Measurements from ENCODE around the gene KRT72. TPM values are rescaled to one million over a fixed set of nuclear protein-coding genes. Genes with fewer than 3 reads are reported as not detected.

KRT72 gene
- total RNA-seq, 1 experiment from 2014 or later, result 0.17 TPM

DNA sequence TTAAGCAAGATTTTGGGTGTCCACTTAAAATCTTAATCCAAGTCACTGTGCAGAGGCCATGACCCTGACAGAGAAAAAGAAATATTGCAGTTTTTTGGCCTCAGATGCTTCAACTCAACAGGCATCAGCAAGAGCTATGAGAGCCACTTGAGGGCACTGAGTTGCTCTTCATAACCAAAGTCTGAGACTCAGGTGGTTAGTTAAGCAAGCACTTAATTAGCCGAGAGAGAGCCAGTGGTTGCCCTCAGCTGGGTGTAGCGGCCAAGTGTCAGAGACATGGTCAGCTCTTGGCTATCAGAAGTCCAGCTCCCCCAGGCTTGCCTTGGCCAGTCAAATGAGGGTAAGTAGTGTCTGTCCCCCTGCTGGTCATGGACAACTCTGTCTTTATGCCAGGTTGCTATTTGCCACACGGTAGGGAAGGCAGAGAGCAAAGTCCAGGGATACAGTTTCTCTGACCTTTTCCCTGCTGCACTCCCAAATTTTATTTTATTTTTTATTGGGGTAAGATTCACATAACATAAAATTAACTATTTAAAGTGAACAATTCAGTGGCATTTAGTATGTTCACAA, 39.3 kb downstream of the KRT72 start:
- Histone ChIP-seq H3K4me2 (ENCODE audit: low read length) (no peak overlapping the region), H2AFZ (ENCODE audit: low read depth, low read length, poor library complexity, severe bottlenecking) (no peak overlapping the region), H3K9ac (ENCODE audit: low read length) (no peak overlapping the region), H3K27ac (ENCODE audit: low read depth, low read length) (no peak overlapping the region), H3K4me3 (replicated peaks in 1 of 2; ENCODE audit: low read depth in 1 of 2, low read length in 2 of 2) (no peak overlapping the region), H3K9me3 (ENCODE audit: control insufficient read depth in 1 of 2, insufficient read depth in 1 of 2, low read depth in 1 of 2, low read length in 2 of 2) (no peaks in the 10 kb centered on the region), H3K36me3 (ENCODE audit: control insufficient read depth in 1 of 2, insufficient read depth in 2 of 2, low read length in 2 of 2) (no peaks in the 10 kb centered on the region), H3K4me1 (ENCODE audit: control insufficient read depth in 1 of 2, insufficient read depth in 2 of 2, low read length in 2 of 2) (no peaks in the 10 kb centered on the region), H3K79me2 (ENCODE audit: insufficient read depth, low read length) (no peaks in the 10 kb centered on the region), H4K20me1 (ENCODE audit: insufficient read depth) (no peaks in the 10 kb centered on the region), H3K27me3 (ENCODE audit: insufficient read depth, low read length) (no peaks in the 10 kb centered on the region), H3K9me2 (ENCODE audit: insufficient read depth) (no peaks in the 10 kb centered on the region)
- TF ChIP-seq, protein P1, sequence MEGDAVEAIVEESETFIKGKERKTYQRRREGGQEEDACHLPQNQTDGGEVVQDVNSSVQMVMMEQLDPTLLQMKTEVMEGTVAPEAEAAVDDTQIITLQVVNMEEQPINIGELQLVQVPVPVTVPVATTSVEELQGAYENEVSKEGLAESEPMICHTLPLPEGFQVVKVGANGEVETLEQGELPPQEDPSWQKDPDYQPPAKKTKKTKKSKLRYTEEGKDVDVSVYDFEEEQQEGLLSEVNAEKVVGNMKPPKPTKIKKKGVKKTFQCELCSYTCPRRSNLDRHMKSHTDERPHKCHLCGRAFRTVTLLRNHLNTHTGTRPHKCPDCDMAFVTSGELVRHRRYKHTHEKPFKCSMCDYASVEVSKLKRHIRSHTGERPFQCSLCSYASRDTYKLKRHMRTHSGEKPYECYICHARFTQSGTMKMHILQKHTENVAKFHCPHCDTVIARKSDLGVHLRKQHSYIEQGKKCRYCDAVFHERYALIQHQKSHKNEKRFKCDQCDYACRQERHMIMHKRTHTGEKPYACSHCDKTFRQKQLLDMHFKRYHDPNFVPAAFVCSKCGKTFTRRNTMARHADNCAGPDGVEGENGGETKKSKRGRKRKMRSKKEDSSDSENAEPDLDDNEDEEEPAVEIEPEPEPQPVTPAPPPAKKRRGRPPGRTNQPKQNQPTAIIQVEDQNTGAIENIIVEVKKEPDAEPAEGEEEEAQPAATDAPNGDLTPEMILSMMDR (IDR thresholded peaks at IDR 0.05 in 2 of 3, conservative IDR thresholded peaks at IDR 0.05 in 1 of 3; ENCODE audit: borderline replicate concordance in 1 of 3, insufficient read depth in 1 of 3, low read depth in 2 of 3, low read length in 2 of 3), result peak; percentile 59 to 66 (median 60); a peak in 5 of 6 replicates
- TF ChIP-seq RAD21 (IDR thresholded peaks at IDR 0.05; ENCODE audit: low read depth), result peak; percentile 54
- TF ChIP-seq TCF7L2 (IDR thresholded peaks at IDR 0.05; ENCODE audit: borderline replicate concordance, extremely low read depth, insufficient read depth, insufficient read length), result no peak
- no peak for TF ChIP-seq SIN3A (IDR thresholded peaks at IDR 0.05; ENCODE audit: low read depth)
- POLR2A ChIA-PET, result interaction anchor here (1.2 kb wide), 1 partner anchor 166 kb away, joined by 3 read pairs; no protein-coding TSS in a partner anchor
- BruUV-seq (replicated peaks), result no TSS peak
- peak; percentile 22 for DNase-seq (ENCODE audit: low read depth, low spot score)
- CTCF ChIA-PET, result interaction anchor here (0.6 to 2.2 kb wide), 12 partner anchors 9 to 418 kb away, joined by 3 to 18 read pairs (median 4); partner anchors contain the start of gene KRT71
- RAD21 ChIA-PET (ENCODE audit: low non-redundant PET in 1 of 2, low total read pairs in 2 of 2, uncharacterized antibody in 2 of 2, unreplicated experiment in 2 of 2), result interaction anchor here (0.7 to 1.0 kb wide), 4 partner anchors 119 to 318 kb away, joined by 3 to 6 read pairs (median 4); no protein-coding TSS in a partner anchor
- intact Hi-C loops (cut with micrococcal nuclease), result loop anchor here (5.0 kb wide), 1 partner anchor 165 kb away; no protein-coding TSS in a partner anchor
- peak; percentile 84 for ATAC-seq

DNA sequence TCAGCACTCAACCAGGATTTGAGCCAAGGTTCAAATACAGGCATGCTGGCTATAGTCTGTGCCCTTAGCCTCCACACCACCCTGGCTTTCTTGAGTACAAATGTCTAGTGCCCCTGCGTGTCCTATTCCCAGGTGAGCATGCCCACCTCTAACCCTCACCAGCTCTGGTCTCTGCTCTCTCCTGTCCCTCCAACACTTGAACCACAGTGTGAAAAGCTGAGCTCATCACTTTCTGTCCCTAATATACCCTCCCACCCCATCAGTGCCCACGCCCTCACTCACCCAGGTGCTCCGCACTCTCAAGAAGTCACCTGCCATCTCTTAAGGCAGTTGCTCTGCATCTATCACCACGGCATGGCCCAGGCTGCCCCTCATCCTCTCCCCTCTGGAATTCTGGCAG, 41.3 kb downstream of the KRT72 start:
- intact Hi-C loops (cut with micrococcal nuclease), result loop anchor here (5.0 kb wide), 1 partner anchor 163 kb away; no protein-coding TSS in a partner anchor
- no peaks in the 10 kb centered on the region for H3K4me1 ChIP-seq (ENCODE audit: control insufficient read depth in 1 of 2, insufficient read depth in 2 of 2, low read length in 2 of 2)
- H3K36me3 ChIP-seq (ENCODE audit: control insufficient read depth in 1 of 2, insufficient read depth in 2 of 2, low read length in 2 of 2), result no peaks in the 10 kb centered on the region
- no peaks in the 10 kb centered on the region for H3K27me3 ChIP-seq (ENCODE audit: insufficient read depth, low read length)
- ChIA-PET RAD21 (ENCODE audit: low non-redundant PET in 1 of 2, low total read pairs in 2 of 2, uncharacterized antibody in 2 of 2, unreplicated experiment in 2 of 2) (no interaction called here), POLR2A (no interaction called here), CTCF (no interaction called here)
- no peak overlapping the region for H3K9ac ChIP-seq (ENCODE audit: low read length)
- no peak overlapping the region for H3K4me2 ChIP-seq (ENCODE audit: low read length)
- no peak for DNase-seq (ENCODE audit: low read depth, low spot score)
- H3K9me2 ChIP-seq (ENCODE audit: insufficient read depth), result no peaks in the 10 kb centered on the region
- no peaks in the 10 kb centered on the region for H4K20me1 ChIP-seq (ENCODE audit: insufficient read depth)
- no peak overlapping the region for H2AFZ ChIP-seq (ENCODE audit: low read depth, low read length, poor library complexity, severe bottlenecking)
- ATAC-seq, result no peak
- no peak overlapping the region for H3K4me3 ChIP-seq (replicated peaks in 1 of 2; ENCODE audit: low read depth in 1 of 2, low read length in 2 of 2)
- no peaks in the 10 kb centered on the region for H3K79me2 ChIP-seq (ENCODE audit: insufficient read depth, low read length)
- no peaks in the 10 kb centered on the region for H3K9me3 ChIP-seq (ENCODE audit: control insufficient read depth in 1 of 2, insufficient read depth in 1 of 2, low read depth in 1 of 2, low read length in 2 of 2)
- no peak for TF ChIP-seq SRF (IDR thresholded peaks at IDR 0.05; ENCODE audit: low read depth)
- TF ChIP-seq TCF7L2 (IDR thresholded peaks at IDR 0.05; ENCODE audit: borderline replicate concordance, extremely low read depth, insufficient read depth, insufficient read length), result no peak
- BruUV-seq (replicated peaks), result no TSS peak
- H3K27ac ChIP-seq (ENCODE audit: low read depth, low read length), result no peak overlapping the region

Measured in HCT116 (cell line).